Measurements from ENCODE around the gene CD300LB. TPM values are rescaled to one million over a fixed set of nuclear protein-coding genes. Genes with fewer than 3 reads are reported as not detected.

CD300LB gene
- polyA plus RNA-seq, 2 of the 4 experiments (the other 2 are of a cell fraction): not detected

GRCh38 chr17:74512624-74513091 is 18.6 kb downstream of the CD300LB start:
- peak in 1 of 2 experiments; percentile 49; a peak in 3 of 6 replicates for ATAC-seq
- CTCF ChIA-PET: interaction anchor here (0.8 to 3.9 kb wide), 8 partner anchors 8 to 233 kb away, joined by 3 to 12 read pairs (median 5); partner anchors contain the start of genes BTBD17 and GPR142
- H3K27ac ChIP-seq: no peak overlapping the region
- WGBS (ENCODE audit: missing lambda C conversion rate): 51% methylated on average over 7 of the region's 7 CpGs
- DNase-seq (ENCODE audit: low read depth in 1 of 2, low spot score in 1 of 2): peak in 1 of 2 experiments; percentile 15
- no peaks in the 10 kb centered on the region for H3K4me1 ChIP-seq
- POLR2A ChIA-PET: no interaction called here
- TF ChIP-seq HEYL (CRISPR knock-in tag; IDR thresholded peaks at IDR 0.05) (no peak), HDAC2 (IDR thresholded peaks at IDR 0.05) (no peak), FOSL2 (IDR thresholded peaks at IDR 0.05) (no peak), FOSL2 (CRISPR knock-in tag; IDR thresholded peaks at IDR 0.05) (no peak), CEBPB (IDR thresholded peaks at IDR 0.05) (no peak), CHD4 (IDR thresholded peaks at IDR 0.05; ENCODE audit: borderline replicate concordance) (no peak), GATA3 (IDR thresholded peaks at IDR 0.05; ENCODE audit: borderline replicate concordance) (no peak), ZSCAN20 (CRISPR knock-in tag; IDR thresholded peaks at IDR 0.05) (no peak), HOXB13 (CRISPR knock-in tag; IDR thresholded peaks at IDR 0.05; ENCODE audit: low read depth) (no peak), EHMT2 (IDR thresholded peaks at IDR 0.05; ENCODE audit: low read depth) (no peak), PBX3 (IDR thresholded peaks at IDR 0.05) (no peak), HES2 (IDR thresholded peaks at IDR 0.05) (no peak), BHLHE40 (IDR thresholded peaks at IDR 0.05; ENCODE audit: low read depth, low read length) (no peak), POLR2A (IDR thresholded peaks at IDR 0.05; ENCODE audit: low read length) (no peak)
- TF ChIP-seq, protein P1, sequence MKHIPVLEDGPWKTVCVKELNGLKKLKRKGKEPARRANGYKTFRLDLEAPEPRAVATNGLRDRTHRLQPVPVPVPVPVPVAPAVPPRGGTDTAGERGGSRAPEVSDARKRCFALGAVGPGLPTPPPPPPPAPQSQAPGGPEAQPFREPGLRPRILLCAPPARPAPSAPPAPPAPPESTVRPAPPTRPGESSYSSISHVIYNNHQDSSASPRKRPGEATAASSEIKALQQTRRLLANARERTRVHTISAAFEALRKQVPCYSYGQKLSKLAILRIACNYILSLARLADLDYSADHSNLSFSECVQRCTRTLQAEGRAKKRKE (CRISPR knock-in tag; IDR thresholded peaks at IDR 0.05; ENCODE audit: low read depth): no peak
- TF ChIP-seq, protein P2, sequence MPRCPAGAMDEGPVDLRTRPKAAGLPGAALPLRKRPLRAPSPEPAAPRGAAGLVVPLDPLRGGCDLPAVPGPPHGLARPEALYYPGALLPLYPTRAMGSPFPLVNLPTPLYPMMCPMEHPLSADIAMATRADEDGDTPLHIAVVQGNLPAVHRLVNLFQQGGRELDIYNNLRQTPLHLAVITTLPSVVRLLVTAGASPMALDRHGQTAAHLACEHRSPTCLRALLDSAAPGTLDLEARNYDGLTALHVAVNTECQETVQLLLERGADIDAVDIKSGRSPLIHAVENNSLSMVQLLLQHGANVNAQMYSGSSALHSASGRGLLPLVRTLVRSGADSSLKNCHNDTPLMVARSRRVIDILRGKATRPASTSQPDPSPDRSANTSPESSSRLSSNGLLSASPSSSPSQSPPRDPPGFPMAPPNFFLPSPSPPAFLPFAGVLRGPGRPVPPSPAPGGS (IDR thresholded peaks at IDR 0.05): no peak
- TF ChIP-seq, protein P3, sequence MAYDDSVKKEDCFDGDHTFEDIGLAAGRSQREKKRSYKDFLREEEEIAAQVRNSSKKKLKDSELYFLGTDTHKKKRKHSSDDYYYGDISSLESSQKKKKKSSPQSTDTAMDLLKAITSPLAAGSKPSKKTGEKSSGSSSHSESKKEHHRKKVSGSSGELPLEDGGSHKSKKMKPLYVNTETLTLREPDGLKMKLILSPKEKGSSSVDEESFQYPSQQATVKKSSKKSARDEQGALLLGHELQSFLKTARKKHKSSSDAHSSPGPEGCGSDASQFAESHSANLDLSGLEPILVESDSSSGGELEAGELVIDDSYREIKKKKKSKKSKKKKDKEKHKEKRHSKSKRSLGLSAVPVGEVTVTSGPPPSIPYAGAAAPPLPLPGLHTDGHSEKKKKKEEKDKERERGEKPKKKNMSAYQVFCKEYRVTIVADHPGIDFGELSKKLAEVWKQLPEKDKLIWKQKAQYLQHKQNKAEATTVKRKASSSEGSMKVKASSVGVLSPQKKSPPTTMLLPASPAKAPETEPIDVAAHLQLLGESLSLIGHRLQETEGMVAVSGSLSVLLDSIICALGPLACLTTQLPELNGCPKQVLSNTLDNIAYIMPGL (CRISPR knock-in tag; IDR thresholded peaks at IDR 0.05; ENCODE audit: borderline replicate concordance): no peak
- TF ChIP-seq, protein P4, sequence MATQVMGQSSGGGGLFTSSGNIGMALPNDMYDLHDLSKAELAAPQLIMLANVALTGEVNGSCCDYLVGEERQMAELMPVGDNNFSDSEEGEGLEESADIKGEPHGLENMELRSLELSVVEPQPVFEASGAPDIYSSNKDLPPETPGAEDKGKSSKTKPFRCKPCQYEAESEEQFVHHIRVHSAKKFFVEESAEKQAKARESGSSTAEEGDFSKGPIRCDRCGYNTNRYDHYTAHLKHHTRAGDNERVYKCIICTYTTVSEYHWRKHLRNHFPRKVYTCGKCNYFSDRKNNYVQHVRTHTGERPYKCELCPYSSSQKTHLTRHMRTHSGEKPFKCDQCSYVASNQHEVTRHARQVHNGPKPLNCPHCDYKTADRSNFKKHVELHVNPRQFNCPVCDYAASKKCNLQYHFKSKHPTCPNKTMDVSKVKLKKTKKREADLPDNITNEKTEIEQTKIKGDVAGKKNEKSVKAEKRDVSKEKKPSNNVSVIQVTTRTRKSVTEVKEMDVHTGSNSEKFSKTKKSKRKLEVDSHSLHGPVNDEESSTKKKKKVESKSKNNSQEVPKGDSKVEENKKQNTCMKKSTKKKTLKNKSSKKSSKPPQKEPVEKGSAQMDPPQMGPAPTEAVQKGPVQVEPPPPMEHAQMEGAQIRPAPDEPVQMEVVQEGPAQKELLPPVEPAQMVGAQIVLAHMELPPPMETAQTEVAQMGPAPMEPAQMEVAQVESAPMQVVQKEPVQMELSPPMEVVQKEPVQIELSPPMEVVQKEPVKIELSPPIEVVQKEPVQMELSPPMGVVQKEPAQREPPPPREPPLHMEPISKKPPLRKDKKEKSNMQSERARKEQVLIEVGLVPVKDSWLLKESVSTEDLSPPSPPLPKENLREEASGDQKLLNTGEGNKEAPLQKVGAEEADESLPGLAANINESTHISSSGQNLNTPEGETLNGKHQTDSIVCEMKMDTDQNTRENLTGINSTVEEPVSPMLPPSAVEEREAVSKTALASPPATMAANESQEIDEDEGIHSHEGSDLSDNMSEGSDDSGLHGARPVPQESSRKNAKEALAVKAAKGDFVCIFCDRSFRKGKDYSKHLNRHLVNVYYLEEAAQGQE (IDR thresholded peaks at IDR 0.05): no peak
- H3K9me3 ChIP-seq: peaks cover 14% of the 10 kb centered on the region
- no peak overlapping the region for H3K4me3 ChIP-seq
- H3K4me2 ChIP-seq: no peak overlapping the region
- no peak for FAIRE-seq

DNA sequence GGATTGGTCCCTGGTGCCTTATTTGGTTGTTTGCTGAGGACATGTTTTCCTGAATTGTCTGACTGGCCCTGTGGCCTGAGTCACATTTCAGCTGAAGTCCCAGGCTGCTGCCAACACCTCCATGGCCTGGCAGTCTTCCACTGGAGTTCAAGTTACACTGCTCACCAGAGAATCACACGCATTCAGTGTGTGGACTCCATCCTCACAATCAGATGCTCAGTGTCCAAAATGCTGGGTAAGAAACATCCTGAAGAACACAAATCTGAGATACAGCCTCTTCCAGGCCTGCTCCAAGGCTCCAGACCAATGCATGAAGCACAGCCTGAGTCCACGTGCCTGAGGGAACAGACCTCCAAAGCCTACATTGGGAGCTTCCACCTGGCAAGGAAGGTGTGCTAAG is 19.2 kb downstream of the CD300LB start:
- Histone ChIP-seq H3K9me3 (peaks cover 14% of the 10 kb centered on the region), H3K27ac (no peak overlapping the region), H3K4me1 (no peaks in the 10 kb centered on the region), H3K4me3 (no peak overlapping the region), H3K4me2 (no peak overlapping the region)
- WGBS (ENCODE audit: missing lambda C conversion rate): 38% methylated on average over 2 of the region's 2 CpGs
- FAIRE-seq (no peak), DNase-seq (ENCODE audit: low read depth in 1 of 2, low spot score in 1 of 2) (no peak), ATAC-seq (no peak)
- POLR2A ChIA-PET: no interaction called here
- no peak for TF ChIP-seq RCOR1 (IDR thresholded peaks at IDR 0.05; ENCODE audit: low read depth, low read length)
- TF ChIP-seq PHF8 (IDR thresholded peaks at IDR 0.05; ENCODE audit: borderline replicate concordance, low read depth): no peak
- TF ChIP-seq FOXS1 (CRISPR knock-in tag; IDR thresholded peaks at IDR 0.05): no peak
- no peak for TF ChIP-seq MAFK (IDR thresholded peaks at IDR 0.05; ENCODE audit: partially characterized antibody)
- TF ChIP-seq KDM5A (IDR thresholded peaks at IDR 0.05): no peak
- TF ChIP-seq ESRRA (IDR thresholded peaks at IDR 0.05; ENCODE audit: borderline replicate concordance, low read length): no peak
- TF ChIP-seq ZNF302 (CRISPR knock-in tag; IDR thresholded peaks at IDR 0.05): no peak
- CTCF ChIA-PET: interaction anchor here (0.8 to 3.9 kb wide), 10 partner anchors 9 to 233 kb away, joined by 3 to 12 read pairs (median 4); partner anchors contain the start of genes BTBD17 and GPR142

Data from A549 (cell line).